GM19351 (cell line): Measurements from ENCODE around the gene COMMD10.
"Not testable (repeated sequence)": the region's sequence is repeated elsewhere in the genome, so short reads cannot be mapped to it uniquely, and the experiment has no call there.

Experiments
- ATAC-seq: cut with Tn5 transposase; IDR thresholded peaks from one replicate; pipeline ENCODE4 v1.9.1; 2021; ENCODE audit warnings: mild to moderate bottlenecking, moderate library complexity; ENCODE audit not compliant: unreplicated experiment

COMMD10 gene

DNA sequence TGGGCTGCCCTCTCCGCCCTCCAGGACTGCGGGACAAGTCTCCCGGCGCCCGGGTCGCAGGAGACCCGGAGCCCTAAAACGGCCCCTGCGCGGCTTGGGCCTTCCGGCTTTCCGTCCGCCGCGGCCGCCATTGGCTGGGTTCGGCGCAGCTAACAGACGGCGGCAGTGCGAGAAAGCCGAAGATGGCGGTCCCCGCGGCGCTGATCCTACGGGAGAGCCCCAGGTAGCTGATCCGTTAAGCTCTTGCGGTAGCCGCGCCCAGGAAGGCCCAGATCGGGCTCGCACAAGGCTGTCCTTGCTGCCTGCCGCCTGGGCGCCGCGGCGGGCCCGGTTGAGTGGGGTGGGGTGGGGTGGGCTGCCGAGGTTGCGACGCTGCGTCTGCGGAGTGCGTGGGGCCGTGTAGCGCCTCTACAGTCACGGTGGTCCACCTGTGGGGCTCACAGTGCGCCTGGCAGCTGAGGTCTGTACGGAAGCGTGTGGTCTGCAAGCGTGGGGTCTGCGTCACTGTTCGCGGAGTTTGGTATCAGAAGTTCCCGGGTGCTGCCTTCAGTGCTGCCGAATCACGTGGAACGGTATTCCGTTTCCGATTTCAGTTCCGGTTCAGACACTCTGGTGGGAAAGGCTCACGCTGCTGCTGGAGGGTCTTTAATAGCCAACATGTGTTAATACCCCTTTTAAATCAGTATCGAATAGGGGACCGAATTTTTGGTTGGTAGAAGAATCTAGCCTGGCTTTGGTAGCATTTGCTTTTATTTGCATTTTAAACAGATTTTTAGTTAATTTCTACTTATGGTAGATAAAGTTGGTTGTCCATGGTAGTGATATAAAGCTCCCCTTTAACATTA, at the start of gene COMMD10:
Gene COMMD10 (plus strand): TSS at position 155 of the 845 bp plus-strand sequence.
- ATAC-seq: peak; percentile 88

DNA sequence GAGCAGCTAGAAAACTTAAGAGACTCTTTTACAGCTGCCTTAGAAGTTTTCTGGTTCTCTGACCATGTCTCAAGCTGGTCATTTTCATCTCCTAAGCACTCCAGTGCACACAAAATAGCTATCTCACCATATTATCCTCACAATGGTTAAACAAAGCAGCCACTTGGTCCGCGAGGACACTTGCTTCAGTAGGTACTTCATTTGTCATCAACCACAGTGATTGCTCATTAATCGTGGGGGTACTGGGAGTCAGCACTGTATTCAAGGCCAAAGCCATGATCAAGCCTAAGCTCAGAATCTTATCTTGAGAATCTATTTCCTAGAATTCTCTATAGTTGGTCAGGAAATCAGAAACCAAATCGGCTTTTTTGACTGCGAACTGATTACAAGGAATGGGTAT, 49.7 kb upstream of the COMMD10 start:
- ATAC-seq: no peak

DNA sequence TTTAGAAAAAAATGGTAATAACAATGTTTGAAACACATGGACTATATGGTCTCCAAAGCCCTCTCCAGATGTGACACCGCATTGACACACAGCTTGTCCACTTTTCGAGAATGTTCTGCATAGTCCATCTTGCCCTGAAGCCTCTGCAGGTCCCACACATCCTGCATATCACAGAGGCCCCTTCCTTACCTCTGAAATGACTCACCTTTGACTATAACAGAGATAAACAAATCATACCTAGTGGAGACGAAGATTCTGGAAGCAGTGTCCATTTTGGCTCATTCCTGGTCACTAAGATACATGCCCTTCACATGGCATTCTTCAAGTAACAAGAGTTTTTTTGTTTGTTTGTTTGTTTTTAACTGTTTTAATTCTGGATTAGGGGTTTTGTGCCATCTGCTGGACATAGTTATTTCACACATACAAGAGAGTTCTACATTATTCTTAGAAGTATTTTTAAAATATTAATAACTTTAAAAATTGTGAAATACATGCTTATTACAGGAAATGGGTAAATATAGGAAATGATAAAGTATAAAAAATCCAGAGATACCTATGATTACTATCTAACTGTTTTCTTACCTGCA, 47.5 kb upstream of the COMMD10 start:
- no peak for ATAC-seq

DNA sequence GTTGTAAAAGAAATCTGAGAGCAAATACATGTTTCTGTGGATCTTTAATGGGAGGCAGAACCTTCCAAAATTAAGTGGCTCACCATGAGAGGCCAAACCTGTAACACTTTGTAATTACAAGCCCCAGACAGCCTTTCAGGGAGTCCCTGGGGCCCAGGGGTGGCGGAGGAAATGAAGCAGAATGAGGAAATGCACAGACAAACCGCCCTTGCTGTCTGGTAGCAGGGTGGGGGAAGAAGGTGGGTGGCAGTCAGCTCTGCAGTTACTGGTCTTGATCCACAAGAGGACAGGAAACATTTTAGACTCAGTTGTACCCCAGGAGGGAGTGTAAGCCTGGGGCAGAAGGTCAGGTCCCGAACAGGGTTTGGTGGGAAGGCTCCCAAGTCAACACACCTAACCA, 46.0 kb upstream of the COMMD10 start:
- ATAC-seq: peak; percentile 83

DNA sequence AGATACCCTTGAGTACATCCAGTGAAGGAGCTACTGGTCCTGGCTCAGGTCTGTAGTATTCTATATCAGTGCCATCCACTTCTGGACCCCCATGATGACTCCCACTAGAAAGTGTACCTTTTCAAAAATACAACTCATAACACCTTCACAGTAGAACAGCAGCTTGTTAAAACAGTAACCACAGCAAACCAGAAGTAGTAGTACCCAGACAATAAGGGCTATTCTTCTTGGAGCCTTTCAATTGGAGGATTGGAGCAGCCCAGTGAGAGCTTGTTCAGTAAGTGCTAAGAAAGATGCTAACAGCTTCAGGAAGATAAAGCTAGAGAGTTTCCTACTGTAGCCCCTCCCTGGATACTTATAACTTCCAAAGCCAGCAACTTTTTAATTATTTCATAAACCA, 42.5 kb upstream of the COMMD10 start:
- no peak for ATAC-seq

DNA sequence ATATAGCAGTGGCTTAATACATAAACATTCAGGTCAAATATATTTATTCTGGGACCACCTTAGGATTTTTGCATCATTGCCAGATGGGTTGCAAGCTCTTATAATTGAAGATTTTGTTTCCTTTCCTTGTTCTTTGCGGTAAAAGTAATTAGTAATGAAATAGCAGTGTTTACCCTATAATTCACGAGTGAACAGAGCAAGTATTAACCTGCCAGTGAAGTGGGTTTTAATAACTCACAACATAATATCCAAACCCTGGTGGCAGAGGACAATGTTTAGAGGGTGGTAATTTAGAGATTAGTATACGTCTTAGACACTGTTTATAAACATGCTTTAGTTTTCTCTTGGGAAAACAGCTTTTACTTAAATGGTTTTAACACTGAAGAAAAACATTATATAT, 40.8 kb upstream of the COMMD10 start:
- no peak for ATAC-seq

DNA sequence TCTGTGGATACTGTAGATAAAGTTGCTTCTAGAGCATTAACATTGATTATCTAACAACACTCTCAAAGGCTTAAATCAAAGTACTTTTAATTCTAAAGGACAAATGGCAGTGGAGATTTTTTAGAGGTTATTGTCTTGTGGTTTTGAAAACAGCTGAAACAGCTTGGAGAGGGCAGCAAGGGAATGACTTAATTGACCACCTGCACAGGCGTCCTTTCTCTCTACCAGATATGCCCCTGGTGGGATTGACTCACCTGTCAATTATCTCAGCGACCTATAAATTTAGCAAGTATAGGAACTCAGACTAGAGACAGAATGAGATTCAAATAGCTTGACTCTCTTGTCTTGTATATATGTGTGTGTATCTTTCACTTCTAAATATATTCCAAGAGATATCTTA, 39.0 kb upstream of the COMMD10 start:
- no peak for ATAC-seq

DNA sequence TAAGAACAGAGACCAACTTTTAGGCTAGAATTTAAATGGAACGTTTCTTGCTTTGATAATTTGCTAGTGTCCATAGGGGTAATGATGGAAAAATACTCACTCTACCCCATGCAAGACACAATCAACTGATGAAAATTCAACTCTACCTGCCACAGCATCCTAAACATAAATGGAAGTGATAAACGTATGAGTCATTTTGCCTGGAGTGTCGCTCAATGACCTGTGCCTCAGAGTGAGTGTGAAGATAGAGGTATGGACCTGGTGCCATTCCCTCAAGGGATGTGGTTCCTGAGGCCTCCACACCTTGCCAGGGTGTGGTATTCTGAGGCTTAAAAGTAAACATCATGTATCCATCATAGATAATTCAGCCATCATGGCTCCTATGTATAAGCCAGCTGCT, 38.6 kb upstream of the COMMD10 start:
- no peak for ATAC-seq

DNA sequence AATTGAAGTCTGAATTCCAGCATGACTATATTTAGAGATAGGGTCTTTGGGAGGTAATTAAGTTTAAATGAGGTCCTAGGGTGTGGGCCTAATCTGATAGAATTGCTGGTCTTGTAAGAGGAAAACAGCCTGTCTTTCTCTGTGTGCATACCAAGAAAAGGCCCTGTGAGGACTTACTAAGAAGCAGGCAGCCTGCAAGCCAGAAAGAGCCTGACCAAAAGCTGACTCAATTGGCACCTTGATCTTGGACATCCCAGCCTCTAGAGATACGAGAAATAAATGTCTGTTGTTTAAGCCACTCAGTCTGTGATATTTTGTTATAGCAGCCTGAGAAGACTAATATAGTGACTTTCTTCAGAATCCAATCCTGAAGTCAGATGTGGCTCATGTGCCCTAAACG, 38.0 kb upstream of the COMMD10 start:
- ATAC-seq: no peak

DNA sequence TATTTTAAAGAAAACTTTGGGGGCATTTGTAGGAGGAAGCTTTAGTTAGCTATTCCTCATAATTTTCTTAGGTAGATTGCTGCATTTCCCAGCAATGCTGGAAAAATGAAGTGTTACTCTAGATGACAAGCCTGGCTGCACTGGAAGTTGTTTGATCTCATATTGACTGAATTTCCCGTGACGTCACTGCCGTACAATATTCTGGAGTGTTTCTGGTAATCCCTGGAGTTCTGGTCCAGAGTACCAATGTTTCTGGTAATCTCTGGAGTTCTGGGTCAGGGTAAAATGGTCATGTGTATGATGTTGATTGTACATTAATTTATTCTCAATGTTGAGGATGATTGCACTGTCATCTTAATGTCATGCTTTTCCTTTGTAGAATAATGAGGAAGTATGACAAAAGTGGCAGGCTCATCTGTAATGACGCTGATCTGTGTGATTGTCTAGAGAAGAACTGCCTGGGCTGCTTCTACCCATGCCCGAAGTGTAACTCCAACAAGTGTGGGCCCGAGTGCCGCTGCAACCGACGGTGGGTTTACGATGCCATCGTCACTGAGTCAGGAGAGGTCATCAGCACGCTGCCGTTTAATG, 26.4 kb upstream of the COMMD10 start:
- no peak for ATAC-seq

DNA sequence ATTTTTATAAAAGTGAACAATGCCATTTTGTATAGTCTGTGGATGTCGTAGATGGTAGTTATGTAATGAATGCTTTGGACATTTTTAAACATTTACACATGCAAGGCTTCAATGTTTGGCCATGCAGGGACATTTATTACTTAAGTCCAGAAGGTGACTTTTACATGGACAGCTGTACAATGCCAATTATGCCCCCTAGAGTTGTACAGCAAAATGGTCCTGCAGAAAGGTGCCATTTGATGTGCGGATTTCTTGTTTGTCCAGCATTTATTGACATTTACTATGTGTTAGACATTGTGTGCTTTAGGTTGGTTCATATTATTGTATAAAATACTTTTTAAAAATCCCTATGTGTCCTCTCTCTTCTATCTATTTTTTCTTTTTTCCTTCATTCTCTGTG, 22.5 kb upstream of the COMMD10 start:
- ATAC-seq: no peak

DNA sequence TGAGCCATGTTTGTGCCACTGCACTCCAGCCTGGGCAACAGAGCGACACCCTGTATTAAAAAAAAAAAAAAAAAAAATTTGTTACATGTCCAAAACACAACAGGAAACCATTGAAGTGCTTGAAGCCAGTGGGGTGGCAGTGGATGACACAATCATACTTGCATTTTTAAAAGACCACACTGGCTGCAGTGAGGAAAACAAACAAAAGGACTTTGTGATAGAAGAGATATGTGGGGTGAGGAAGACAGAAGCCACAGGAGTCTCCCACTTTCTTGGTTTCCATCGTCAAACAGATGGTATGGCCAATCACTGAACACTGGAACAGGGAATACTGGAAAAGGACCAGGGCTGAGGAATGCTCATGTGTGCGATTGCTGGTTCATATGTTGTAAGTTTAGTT, 20.9 kb upstream of the COMMD10 start:
- ATAC-seq: no peak

DNA sequence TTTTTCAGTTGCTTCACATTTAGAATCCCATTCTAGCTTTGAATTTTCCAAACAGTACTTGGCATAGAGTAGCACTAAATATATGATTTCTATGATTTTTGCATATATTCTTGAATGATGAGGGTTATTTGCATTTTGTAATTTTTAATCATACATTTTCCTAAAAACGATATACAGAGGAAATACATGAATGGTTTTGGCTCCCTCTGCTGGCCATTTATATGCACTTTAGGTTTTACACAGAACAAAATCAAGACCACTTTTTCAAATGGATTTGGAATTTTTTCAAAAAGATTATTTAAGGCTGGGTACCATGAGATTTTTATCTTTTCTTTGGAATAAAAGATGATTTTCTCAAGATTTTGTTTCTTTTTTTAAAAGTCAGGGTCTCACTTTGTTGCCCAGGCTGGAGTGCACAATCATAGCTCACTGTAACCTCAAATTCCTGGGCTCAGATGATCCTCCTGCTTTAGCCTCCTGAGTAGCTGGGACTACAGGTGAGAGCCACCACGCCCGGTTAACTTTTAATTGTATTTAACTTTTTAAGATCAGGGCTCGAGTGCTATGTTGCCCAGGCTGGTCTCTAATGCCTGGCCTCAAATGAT, 16.7 kb upstream of the COMMD10 start:
- ATAC-seq: peak; percentile 55

DNA sequence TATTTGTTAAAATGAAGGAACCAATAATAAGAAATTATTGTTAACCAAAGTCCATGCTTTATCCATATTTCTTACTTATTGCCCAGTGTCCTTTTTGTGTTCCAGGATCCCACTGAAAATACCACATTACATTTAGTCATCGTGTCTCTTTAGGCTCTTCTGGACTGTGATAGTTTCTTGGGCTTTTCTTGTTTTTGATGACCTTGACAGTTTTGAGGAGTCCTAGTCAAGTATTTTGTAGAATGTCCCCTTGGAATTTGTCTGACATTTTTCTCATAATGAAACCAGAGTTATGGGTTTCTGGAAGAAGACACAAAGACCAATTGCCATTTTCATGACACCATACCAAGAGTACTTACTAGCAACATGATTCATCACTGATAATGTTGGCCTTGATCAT, 13.6 kb upstream of the COMMD10 start:
- ATAC-seq: no peak

DNA sequence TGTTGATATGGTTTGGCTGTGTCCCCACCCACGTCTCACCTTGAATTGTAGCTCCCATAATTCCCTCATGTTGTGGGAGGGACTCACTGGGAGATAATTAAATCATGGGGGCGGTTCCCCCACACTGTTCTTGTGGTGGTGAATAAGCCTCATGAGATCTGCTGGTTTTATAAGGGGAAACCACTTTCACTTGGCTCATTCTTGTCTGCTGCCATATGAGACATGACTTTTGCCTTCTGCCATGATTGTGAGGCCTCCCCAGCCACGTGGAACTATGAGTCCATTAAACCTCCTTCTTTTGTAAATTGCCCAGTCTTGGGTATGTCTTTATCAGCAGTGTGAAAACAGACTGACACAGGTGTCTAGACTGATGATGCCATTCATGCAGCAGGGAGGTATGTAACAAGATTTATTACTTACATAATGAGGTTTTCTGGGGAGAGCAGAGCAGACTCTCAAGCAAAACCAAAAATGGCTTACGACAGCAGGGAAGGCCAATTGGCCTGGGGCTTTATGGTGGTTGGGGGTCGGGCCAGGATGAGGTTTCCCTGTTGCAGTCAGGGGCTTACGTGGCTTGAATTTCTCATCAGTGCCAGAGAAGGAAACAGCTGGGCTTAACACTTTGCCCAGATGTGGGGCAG, 9.5 kb upstream of the COMMD10 start:
- ATAC-seq: no peak

DNA sequence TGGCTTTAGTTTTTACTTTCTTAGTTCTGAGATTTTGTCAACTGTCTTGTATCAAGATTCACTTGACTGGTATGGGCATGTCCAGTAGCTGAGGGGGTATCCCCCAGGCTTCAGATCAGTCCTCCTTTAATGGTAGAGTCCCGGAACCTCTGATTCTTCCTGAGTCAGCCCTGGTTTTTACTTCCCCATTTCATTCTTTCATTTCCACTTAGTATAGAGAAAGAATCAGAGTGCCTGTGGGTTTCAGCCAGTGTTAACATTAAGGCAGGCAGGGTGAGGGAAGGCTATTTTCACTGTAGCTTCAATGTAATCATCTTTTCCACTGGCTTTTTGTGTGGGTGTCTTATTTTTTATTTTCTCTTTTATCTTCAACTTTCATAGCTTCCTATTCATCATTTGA, 8.3 kb upstream of the COMMD10 start:
- peak; percentile 97 for ATAC-seq

DNA sequence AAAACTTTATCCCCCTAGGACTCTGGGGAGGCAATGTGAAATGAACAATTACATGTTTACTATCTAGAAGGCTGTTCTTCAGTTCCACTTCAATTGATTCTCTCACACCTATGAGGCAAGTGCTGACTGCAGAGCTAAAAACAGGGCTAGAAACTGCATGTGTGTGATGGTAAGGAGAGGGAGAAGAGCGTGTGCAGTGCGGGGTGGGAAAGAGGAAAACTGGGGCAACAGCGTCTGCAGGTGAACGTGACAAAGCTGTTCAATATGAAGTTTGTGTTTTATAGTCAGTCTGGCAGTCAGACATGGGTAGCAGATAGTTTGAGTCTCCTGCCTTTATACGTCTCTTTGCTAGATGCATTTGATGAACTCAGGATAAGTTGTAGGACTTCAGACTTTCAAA, 6.6 kb upstream of the COMMD10 start:
- no peak for ATAC-seq

DNA sequence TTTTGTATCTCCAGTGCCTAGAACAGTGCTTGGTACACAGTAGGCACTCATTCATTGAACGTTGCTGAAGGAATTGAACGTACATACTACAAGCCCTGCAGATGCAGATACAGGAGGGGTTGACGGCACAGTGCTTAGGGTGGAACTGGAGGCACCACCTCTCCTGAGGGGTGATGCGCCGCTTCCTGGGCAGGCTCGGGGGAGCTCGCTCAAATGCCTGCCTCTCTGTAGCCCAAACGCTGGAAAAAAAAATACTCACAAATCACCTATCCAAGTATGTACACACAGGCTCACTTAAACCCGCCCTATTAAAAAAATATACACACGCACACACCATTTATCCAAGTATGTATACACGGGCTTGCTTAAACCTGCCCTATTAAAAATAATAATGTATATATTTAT, 536 bp upstream of the COMMD10 start:
- peak; percentile 43 for ATAC-seq

DNA sequence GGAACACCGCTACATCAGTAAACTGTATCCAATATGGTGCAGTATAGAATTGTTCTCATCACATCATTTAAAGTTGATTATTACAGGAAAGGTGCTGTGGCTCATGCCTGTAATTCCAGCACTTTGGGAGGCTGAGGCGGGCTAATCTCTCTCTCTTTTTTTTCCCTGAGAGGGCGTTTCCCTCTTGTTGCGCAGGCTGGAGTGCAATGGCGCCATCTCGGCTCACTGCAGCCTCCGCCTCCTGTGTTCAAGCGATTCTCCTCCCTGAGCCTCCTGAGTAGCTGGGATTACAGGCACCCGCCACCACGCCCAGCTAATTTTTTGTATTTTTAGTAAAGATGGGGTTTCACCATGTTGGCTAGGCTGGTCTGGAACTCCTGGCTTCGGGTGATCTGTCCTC, 1.5 kb downstream of the COMMD10 start:
- ATAC-seq: not testable (repeated sequence)

DNA sequence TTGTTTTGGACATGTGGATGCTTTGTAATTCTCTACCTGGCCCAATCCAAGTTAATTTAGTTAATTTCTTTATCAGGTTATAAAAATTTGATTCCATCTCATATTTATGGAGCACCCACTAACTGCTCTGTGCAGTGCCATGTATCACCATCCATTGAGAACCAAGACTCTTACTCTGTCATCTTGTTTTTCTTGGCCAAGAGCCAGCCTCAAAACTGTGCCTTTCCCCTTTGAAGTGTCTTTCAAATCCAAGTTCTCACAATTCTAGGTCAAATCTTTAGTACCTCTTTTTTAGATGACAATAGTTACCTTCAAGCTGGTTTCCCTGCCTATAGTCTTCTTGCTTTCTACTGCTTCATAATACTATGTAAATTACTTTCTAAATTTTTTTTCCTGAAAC, 3.2 kb downstream of the COMMD10 start:
- no peak for ATAC-seq

DNA sequence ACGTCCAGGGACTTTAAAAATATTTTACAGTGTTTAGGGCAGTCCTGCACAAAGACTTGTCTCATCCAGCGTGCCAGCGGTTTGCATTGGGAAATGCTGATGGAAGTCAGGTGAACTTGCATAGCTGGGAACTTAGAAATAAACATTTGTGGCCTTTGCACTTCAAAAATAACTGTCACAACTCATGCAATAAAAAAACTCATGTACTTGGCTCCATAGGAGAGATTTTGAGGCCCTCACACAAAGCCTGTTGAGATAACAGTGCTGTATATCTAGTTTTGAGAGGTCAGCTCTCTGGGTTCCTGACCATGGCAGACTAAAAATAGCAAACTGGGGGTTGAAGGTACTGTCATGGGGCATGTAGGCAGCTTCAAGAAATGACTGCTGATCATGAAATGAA, 5.5 kb downstream of the COMMD10 start:
- ATAC-seq: no peak
